ENCODE measurements around the gene EFCAB6. TPM values are rescaled to one million over a fixed set of nuclear protein-coding genes. Genes with fewer than 3 reads are reported as not detected.

EFCAB6 gene
- total and polyA plus RNA-seq, 10 of the 15 experiments (the other 5 are each of a cell fraction or from before 2014, with no cell fraction given): 0.05 to 0.42 (median 0.19) TPM

DNA sequence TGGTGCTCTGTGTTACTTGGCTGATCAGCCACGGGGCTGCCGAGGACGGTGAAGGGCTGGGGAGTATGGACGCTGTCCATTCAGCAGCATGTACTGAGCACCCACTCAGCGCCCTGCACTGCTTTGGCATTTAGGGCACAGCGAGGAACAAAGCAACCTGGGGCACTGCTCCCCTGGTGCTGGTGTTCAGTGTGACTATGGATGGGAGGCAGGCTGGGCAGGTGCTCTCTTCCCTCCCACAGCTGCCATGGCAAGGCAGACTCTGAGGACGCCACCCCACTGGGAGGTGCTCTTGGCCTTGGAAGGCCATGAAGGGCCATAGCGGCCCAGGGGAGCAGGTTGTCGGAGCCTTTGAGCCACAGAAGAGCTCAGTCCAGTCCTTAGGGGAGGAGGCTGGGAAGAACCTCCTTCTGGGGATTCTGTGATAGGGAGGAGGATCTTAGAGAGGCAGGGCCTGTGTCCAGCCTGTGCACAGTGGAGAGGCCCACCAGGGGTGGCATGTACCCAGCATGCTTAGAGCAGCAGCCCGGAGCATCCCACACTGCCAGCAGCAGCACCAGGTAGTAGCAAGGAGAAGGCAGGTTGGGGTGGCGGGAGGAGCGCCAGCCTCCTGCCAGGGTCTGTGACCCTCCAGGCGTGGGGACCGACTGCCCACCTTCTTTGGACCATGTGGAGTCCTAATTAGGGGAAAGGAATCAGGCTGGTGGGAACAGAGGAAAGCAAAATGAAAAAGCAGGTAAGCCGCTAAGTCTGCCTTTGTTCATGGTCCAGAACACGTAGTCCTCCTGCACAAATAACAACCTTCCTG, 258.4 kb downstream of the EFCAB6 start:
- Histone ChIP-seq H3K27me3 (replicated peaks in 1 of 2; ENCODE audit: control insufficient read depth in 2 of 2, insufficient read depth in 2 of 2, low read length in 1 of 2) (no peaks in the 10 kb centered on the region), H3K4me3 (no peak overlapping the region), H3K9ac (ENCODE audit: control insufficient read depth, insufficient read depth, low read length) (no peak overlapping the region), H2AFZ (ENCODE audit: control insufficient read depth, low read depth, low read length) (no peak overlapping the region), H3K4me1 (ENCODE audit: control insufficient read depth, insufficient read depth, low read length) (no peaks in the 10 kb centered on the region), H3K4me2 (ENCODE audit: control insufficient read depth, insufficient read depth) (no peak overlapping the region), H4K20me1 (ENCODE audit: control insufficient read depth, insufficient read depth) (no peaks in the 10 kb centered on the region), H3K36me3 (ENCODE audit: control insufficient read depth in 2 of 2, insufficient read depth in 2 of 2, low read length in 1 of 2) (no peaks in the 10 kb centered on the region), H3K27ac (ENCODE audit: control insufficient read depth, insufficient read depth) (no peak overlapping the region), H3K79me2 (ENCODE audit: control insufficient read depth, insufficient read depth, low read length) (no peaks in the 10 kb centered on the region), H3K9me3 (replicated peaks; ENCODE audit: control insufficient read depth, insufficient read depth, low read length) (no peaks in the 10 kb centered on the region; the same call in 2 of the 3 replicates)
- ChIA-PET RAD21 (ENCODE audit: unreplicated experiment) (no interaction called here), POLR2A (no interaction called here), CTCF (no interaction called here), SMC1A (ENCODE audit: uncharacterized antibody, unreplicated experiment) (no interaction called here)
- intact Hi-C loops (cut with micrococcal nuclease; ENCODE audit: unreplicated experiment): no loop called here
- in situ Hi-C loops (cut with MboI): no loop called here
- WGBS (ENCODE audit: insufficient coverage, insufficient replicate concordance, low lambda C conversion rate, missing lambda C conversion rate): 28% methylated on average over 16 of the region's 16 CpGs
- no peak for ATAC-seq
- DNase-seq (ENCODE audit: low read depth, low spot score): no peak
- no TSS peak for BruUV-seq (replicated peaks)
- FAIRE-seq: no peak
- TF ChIP-seq STAT3 (IDR thresholded peaks at IDR 0.05; ENCODE audit: low read depth, low read length): no peak
- no peak for TF ChIP-seq BACH1 (IDR thresholded peaks at IDR 0.05; ENCODE audit: borderline replicate concordance)
- TF ChIP-seq SMAD1 (IDR thresholded peaks at IDR 0.05; ENCODE audit: low read depth, partially characterized antibody): no peak
- no peak for TF ChIP-seq MXI1 (IDR thresholded peaks at IDR 0.05; ENCODE audit: low read depth, low read length)
- TF ChIP-seq SIX5 (IDR thresholded peaks at IDR 0.05; ENCODE audit: low read depth, low read length, severe bottlenecking): no peak
- no peak for TF ChIP-seq MTA2 (IDR thresholded peaks at IDR 0.05; ENCODE audit: low read depth)
- no peak for TF ChIP-seq YBX1 (IDR thresholded peaks at IDR 0.05)

- Histone ChIP-seq H3K79me2 (ENCODE audit: control insufficient read depth, insufficient read depth, low read length) (no peaks in the 10 kb centered on the region), H3K4me2 (ENCODE audit: control insufficient read depth, insufficient read depth) (no peak overlapping the region), H3K36me3 (ENCODE audit: control insufficient read depth in 2 of 2, insufficient read depth in 2 of 2, low read length in 1 of 2) (no peaks in the 10 kb centered on the region), H3K9me3 (replicated peaks; ENCODE audit: control insufficient read depth, insufficient read depth, low read length) (no peaks in the 10 kb centered on the region), H3K4me1 (ENCODE audit: control insufficient read depth, insufficient read depth, low read length) (no peaks in the 10 kb centered on the region), H3K9ac (ENCODE audit: control insufficient read depth, insufficient read depth, low read length) (no peak overlapping the region), H4K20me1 (ENCODE audit: control insufficient read depth, insufficient read depth) (no peaks in the 10 kb centered on the region), H2AFZ (ENCODE audit: control insufficient read depth, low read depth, low read length) (no peak overlapping the region), H3K27me3 (replicated peaks in 1 of 2; ENCODE audit: control insufficient read depth in 2 of 2, insufficient read depth in 2 of 2, low read length in 1 of 2) (no peaks in the 10 kb centered on the region), H3K4me3 (no peak overlapping the region), H3K27ac (ENCODE audit: control insufficient read depth, insufficient read depth) (no peak overlapping the region)
- CTCF ChIA-PET: no interaction called here
- FAIRE-seq (no peak), ATAC-seq (no peak), DNase-seq (ENCODE audit: low read depth, low spot score) (no peak)
- POLR2A ChIA-PET: no interaction called here
- RAD21 ChIA-PET (ENCODE audit: unreplicated experiment): no interaction called here
- in situ Hi-C loops (cut with MboI): no loop called here
- TF ChIP-seq GATAD2B (conservative IDR thresholded peaks at IDR 0.05; ENCODE audit: low read depth): no peak
- TF ChIP-seq, protein P1, sequence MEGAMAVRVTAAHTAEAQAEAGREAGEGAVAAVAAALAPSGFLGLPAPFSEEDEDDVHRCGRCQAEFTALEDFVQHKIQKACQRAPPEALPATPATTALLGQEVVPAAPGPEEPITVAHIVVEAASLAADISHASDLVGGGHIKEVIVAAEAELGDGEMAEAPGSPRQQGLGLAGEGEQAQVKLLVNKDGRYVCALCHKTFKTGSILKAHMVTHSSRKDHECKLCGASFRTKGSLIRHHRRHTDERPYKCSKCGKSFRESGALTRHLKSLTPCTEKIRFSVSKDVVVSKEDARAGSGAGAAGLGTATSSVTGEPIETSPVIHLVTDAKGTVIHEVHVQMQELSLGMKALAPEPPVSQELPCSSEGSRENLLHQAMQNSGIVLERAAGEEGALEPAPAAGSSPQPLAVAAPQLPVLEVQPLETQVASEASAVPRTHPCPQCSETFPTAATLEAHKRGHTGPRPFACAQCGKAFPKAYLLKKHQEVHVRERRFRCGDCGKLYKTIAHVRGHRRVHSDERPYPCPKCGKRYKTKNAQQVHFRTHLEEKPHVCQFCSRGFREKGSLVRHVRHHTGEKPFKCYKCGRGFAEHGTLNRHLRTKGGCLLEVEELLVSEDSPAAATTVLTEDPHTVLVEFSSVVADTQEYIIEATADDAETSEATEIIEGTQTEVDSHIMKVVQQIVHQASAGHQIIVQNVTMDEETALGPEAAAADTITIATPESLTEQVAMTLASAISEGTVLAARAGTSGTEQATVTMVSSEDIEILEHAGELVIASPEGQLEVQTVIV (IDR thresholded peaks at IDR 0.05; ENCODE audit: borderline replicate concordance, partially characterized antibody): no peak
- intact Hi-C loops (cut with micrococcal nuclease; ENCODE audit: unreplicated experiment): no loop called here
- WGBS (ENCODE audit: insufficient coverage, insufficient replicate concordance, low lambda C conversion rate, missing lambda C conversion rate): 25% methylated on average over 6 of the region's 6 CpGs
- no TSS peak for BruUV-seq (replicated peaks)
- SMC1A ChIA-PET (ENCODE audit: uncharacterized antibody, unreplicated experiment): no interaction called here
These were observed 261.4 kb downstream of the EFCAB6 start for GRCh38 chr22:43550672-43551071.

All from GM12878 (cell line).